GM10248 (cell line): ENCODE measurements around the gene ASTE1.

Experiments
- CTCF ChIA-PET: fragments of 300-600 bp; sonication (Branson Sonifier 250); formaldehyde crosslinking; extraction: SDS; loops from one replicate; lab custom pipeline; 2021; ENCODE audit warnings: antibody characterized with exemption; lab: Yijun Ruan, JAX
- POLR2A ChIA-PET: fragments of 350-650 bp; sonication (Branson Sonifier 250); formaldehyde crosslinking; extraction: SDS; loops from one replicate; lab custom pipeline; 2020; ENCODE audit warnings: antibody characterized with exemption; lab: Yijun Ruan, JAX
- DNase-seq: peaks from one replicate; pipeline ENCODE4 v3.0.0; 2012; ENCODE audit errors: extremely low spot score
- CTCF ChIP-seq: IDR thresholded peaks from 2 replicates; pipeline ENCODE4 v1.5.1; 2012; ENCODE audit warnings: mild to moderate bottlenecking, low read depth; ENCODE audit errors: extremely low read depth, missing control alignments, control extremely low read depth

Gene ASTE1

GRCh38 chr3:131004603-131005002 is 22.0 kb downstream of the ASTE1 start:
- ChIA-PET POLR2A (no interaction called here), CTCF (interaction anchor here (1.0 to 3.2 kb wide), 6 partner anchors 9 to 21 kb away, joined by 3 to 12 read pairs (median 6); partner anchors contain the start of genes ASTE1 and NEK11)
- DNase-seq = no peak
- TF ChIP-seq CTCF = no peak

- no peak for DNase-seq
- ChIA-PET CTCF (no interaction called here), POLR2A (interaction anchor here (0.5 kb wide), 1 partner anchor 13 kb away, joined by 3 read pairs; no protein-coding TSS in a partner anchor)
- TF ChIP-seq CTCF = no peak
These were observed 25.6 kb downstream of the ASTE1 start for GRCh38 chr3:131001071-131001470.

GRCh38 chr3:130997289-130997688 is 29.3 kb downstream of the ASTE1 start:
- DNase-seq = no peak
- ChIA-PET CTCF (interaction anchor here (0.9 to 1.9 kb wide), 4 partner anchors 9 to 103 kb away, joined by 3 to 7 read pairs (median 4); partner anchors contain the start of gene ATP2C1), POLR2A (no interaction called here)

GRCh38 chr3:130992344-130992743 is 34.3 kb downstream of the ASTE1 start:
- DNase-seq = no peak
- CTCF ChIA-PET = interaction anchor here (0.7 to 1.3 kb wide), 3 partner anchors 13 to 18 kb away, joined by 3 to 4 read pairs (median 3); no protein-coding TSS in a partner anchor
- POLR2A ChIA-PET = no interaction called here
- TF ChIP-seq CTCF = no peak

More at GRCh38 chr3:130997289-130997688, 29.3 kb downstream of the ASTE1 start:
- TF ChIP-seq CTCF = no peak

GRCh38 chr3:130991126-130991525 is 35.5 kb downstream of the ASTE1 start:
- ChIA-PET POLR2A (no interaction called here), CTCF (no interaction called here)
- no peak for DNase-seq
- TF ChIP-seq CTCF = no peak

GRCh38 chr3:130990282-130990681 is 36.3 kb downstream of the ASTE1 start:
- ChIA-PET CTCF (interaction anchor here (1.6 kb wide), 1 partner anchor 15 kb away, joined by 4 read pairs; no protein-coding TSS in a partner anchor), POLR2A (no interaction called here)
- TF ChIP-seq CTCF = no peak
- DNase-seq = no peak
